HEK293 (cell line): Measurements from ENCODE around the gene DBN1.

Source experiments
- ATF2 ChIP-seq: fragments of 450-650 bp; formaldehyde crosslinking; IDR thresholded peaks from 2 replicates; pipeline ENCODE4 v1.5.1; 2016; ENCODE audit warnings: missing biosample characterization, missing genetic modification characterization, low read depth
- BCL11A ChIP-seq: fragments of 450-650 bp; formaldehyde crosslinking; IDR thresholded peaks from 2 replicates; pipeline ENCODE4 v1.5.1; 2016; ENCODE audit warnings: low read depth, missing biosample characterization, missing genetic modification characterization
- EGR2 ChIP-seq: fragments of 450-650 bp; formaldehyde crosslinking; IDR thresholded peaks from 2 replicates; pipeline ENCODE4 v1.5.1; 2016; ENCODE audit warnings: low read depth, missing biosample characterization, missing genetic modification characterization
- GFI1B ChIP-seq: fragments of 450-650 bp; formaldehyde crosslinking; IDR thresholded peaks from 2 replicates; pipeline ENCODE4 v1.5.1; 2016; ENCODE audit warnings: missing biosample characterization, missing genetic modification characterization
- HOXA7 ChIP-seq: sonication (generic); formaldehyde crosslinking; IDR thresholded peaks from 2 replicates; pipeline ENCODE4 v1.8.1; 2022; ENCODE audit warnings: missing genetic modification reagents, borderline replicate concordance
- HOXC10 ChIP-seq: sonication (generic); formaldehyde crosslinking; IDR thresholded peaks from 2 replicates; pipeline ENCODE4 v1.8.1; 2023; ENCODE audit warnings: mild to moderate bottlenecking, missing genetic modification reagents
- MYNN ChIP-seq: fragments of 450-650 bp; formaldehyde crosslinking; IDR thresholded peaks from 2 replicates; pipeline ENCODE4 v1.5.1; 2016; ENCODE audit warnings: missing biosample characterization, missing genetic modification characterization, borderline replicate concordance
- OSR2 ChIP-seq: fragments of 450-650 bp; formaldehyde crosslinking; IDR thresholded peaks from 2 replicates; pipeline ENCODE4 v1.5.1; 2016; ENCODE audit warnings: missing biosample characterization, missing genetic modification characterization
- PRDM6 ChIP-seq: fragments of 450-650 bp; formaldehyde crosslinking; IDR thresholded peaks from 2 replicates; pipeline ENCODE4 v1.5.1; 2017; ENCODE audit warnings: missing biosample characterization, missing genetic modification characterization
- SP2 ChIP-seq: fragments of 450-650 bp; formaldehyde crosslinking; IDR thresholded peaks from 2 replicates; pipeline ENCODE4 v1.5.1; 2016; ENCODE audit warnings: missing biosample characterization, missing genetic modification characterization
- TRIM28 ChIP-seq: IDR thresholded peaks from 2 replicates; pipeline ENCODE4 v1.6.1; 2011; ENCODE audit warnings: low read length, control low read depth, borderline replicate concordance
- YY1 ChIP-seq: fragments of 450-650 bp; formaldehyde crosslinking; IDR thresholded peaks from 2 replicates; pipeline ENCODE4 v1.5.1; 2018; ENCODE audit warnings: missing biosample characterization, missing genetic modification characterization
- ZBTB21 ChIP-seq: fragments of 450-650 bp; formaldehyde crosslinking; IDR thresholded peaks from 2 replicates; pipeline ENCODE4 v1.5.1; 2017; ENCODE audit warnings: missing biosample characterization, missing genetic modification characterization
- ZBTB48 ChIP-seq: fragments of 450-650 bp; formaldehyde crosslinking; IDR thresholded peaks from 2 replicates; pipeline ENCODE4 v1.5.1; 2016; ENCODE audit warnings: missing biosample characterization, missing genetic modification characterization
- ZBTB7A ChIP-seq: fragments of 450-650 bp; formaldehyde crosslinking; IDR thresholded peaks from 2 replicates; pipeline ENCODE4 v1.5.1; 2016; ENCODE audit warnings: low read depth, missing biosample characterization, missing genetic modification characterization
- ZBTB8A ChIP-seq: fragments of 450-650 bp; formaldehyde crosslinking; IDR thresholded peaks from 2 replicates; pipeline ENCODE4 v1.5.1; 2016; ENCODE audit warnings: missing biosample characterization, missing genetic modification characterization
- ZFHX2 ChIP-seq: fragments of 450-650 bp; formaldehyde crosslinking; conservative IDR thresholded peaks from 2 replicates; pipeline ENCODE4 v1.5.1; 2016; ENCODE audit warnings: missing biosample characterization, missing genetic modification characterization
- ZNF133 ChIP-seq: fragments of 450-650 bp; formaldehyde crosslinking; IDR thresholded peaks from 2 replicates; pipeline ENCODE4 v1.5.1; 2016; ENCODE audit warnings: missing biosample characterization, missing genetic modification characterization
- ZNF146 ChIP-seq: fragments of 450-650 bp; formaldehyde crosslinking; IDR thresholded peaks from 2 replicates; pipeline ENCODE4 v1.5.1; 2016; ENCODE audit warnings: missing biosample characterization, missing genetic modification characterization
- ZNF155 ChIP-seq: fragments of 450-650 bp; formaldehyde crosslinking; IDR thresholded peaks from 2 replicates; pipeline ENCODE4 v1.5.1; 2016; ENCODE audit warnings: missing biosample characterization, missing genetic modification characterization
- ZNF16 ChIP-seq: fragments of 450-650 bp; formaldehyde crosslinking; IDR thresholded peaks from 2 replicates; pipeline ENCODE4 v1.5.1; 2016; ENCODE audit warnings: low read depth, missing biosample characterization, missing genetic modification characterization
- ZNF169 ChIP-seq: fragments of 450-650 bp; formaldehyde crosslinking; IDR thresholded peaks from 2 replicates; pipeline ENCODE4 v1.5.1; 2016; ENCODE audit warnings: missing biosample characterization, missing genetic modification characterization
- ZNF248 ChIP-seq: fragments of 450-650 bp; formaldehyde crosslinking; IDR thresholded peaks from 2 replicates; pipeline ENCODE4 v1.5.1; 2017; ENCODE audit warnings: missing biosample characterization, missing genetic modification characterization
- ZNF280D ChIP-seq: fragments of 450-650 bp; formaldehyde crosslinking; IDR thresholded peaks from 2 replicates; pipeline ENCODE4 v1.5.1; 2016; ENCODE audit warnings: missing biosample characterization, missing genetic modification characterization
- ZNF341 ChIP-seq: fragments of 450-650 bp; formaldehyde crosslinking; IDR thresholded peaks from 2 replicates; pipeline ENCODE4; 2016; ENCODE audit warnings: low read depth, missing biosample characterization, missing genetic modification characterization
- ZNF366 ChIP-seq: fragments of 450-650 bp; formaldehyde crosslinking; conservative IDR thresholded peaks from 2 replicates; pipeline ENCODE4 v1.5.1; 2016; ENCODE audit warnings: missing biosample characterization, missing genetic modification characterization
- ZNF426 ChIP-seq: fragments of 450-650 bp; formaldehyde crosslinking; IDR thresholded peaks from 2 replicates; pipeline ENCODE4 v1.5.1; 2017; ENCODE audit warnings: missing biosample characterization, missing genetic modification characterization, mild to moderate bottlenecking, inconsistent platforms, moderate library complexity
- ZNF501 ChIP-seq: fragments of 450-650 bp; formaldehyde crosslinking; IDR thresholded peaks from 2 replicates; pipeline ENCODE4 v1.5.1; 2016; ENCODE audit warnings: missing biosample characterization, missing genetic modification characterization
- ZNF610 ChIP-seq: fragments of 450-650 bp; formaldehyde crosslinking; IDR thresholded peaks from 2 replicates; pipeline ENCODE4 v1.5.1; 2016; ENCODE audit warnings: missing biosample characterization, missing genetic modification characterization, borderline replicate concordance
- ZNF624 ChIP-seq: fragments of 450-650 bp; formaldehyde crosslinking; IDR thresholded peaks from 2 replicates; pipeline ENCODE4 v1.5.1; 2017; ENCODE audit warnings: missing biosample characterization, missing genetic modification characterization
- ZNF629 ChIP-seq: fragments of 450-650 bp; formaldehyde crosslinking; IDR thresholded peaks from 2 replicates; pipeline ENCODE4 v1.5.1; 2017; ENCODE audit warnings: missing biosample characterization, missing genetic modification characterization
- ZNF658 ChIP-seq: fragments of 450-650 bp; formaldehyde crosslinking; IDR thresholded peaks from 2 replicates; pipeline ENCODE4; 2016; ENCODE audit warnings: missing biosample characterization, missing genetic modification characterization
- ZNF660 ChIP-seq: fragments of 450-650 bp; IDR thresholded peaks from 2 replicates; pipeline ENCODE4 v1.5.1; 2018; ENCODE audit warnings: missing biosample characterization, mild to moderate bottlenecking, missing genetic modification characterization
- ZNF768 ChIP-seq: fragments of 450-650 bp; formaldehyde crosslinking; IDR thresholded peaks from 2 replicates; pipeline ENCODE4 v1.5.1; 2018; ENCODE audit warnings: missing biosample characterization, mild to moderate bottlenecking, missing genetic modification characterization
- TF ChIP-seq, protein P1 (sequence below): fragments of 450-650 bp; formaldehyde crosslinking; IDR thresholded peaks from 2 replicates; pipeline ENCODE4 v1.5.1; 2016; ENCODE audit warnings: missing biosample characterization, missing genetic modification characterization

The DBN1 gene

GRCh38 chr5:177425801-177426565 lies 47.5 kb downstream of the DBN1 start (continued):
- no peak for TF ChIP-seq ZNF280D (tag by site-specific recombination)
- TF ChIP-seq ZNF658 (tag by site-specific recombination), result no peak
- TF ChIP-seq ZNF155 (tag by site-specific recombination), result no peak
- TF ChIP-seq ZNF366 (tag by site-specific recombination), result no peak
- TF ChIP-seq YY1 (tag by site-specific recombination), result 0 out of 2 replicates have a peak, but pooled peaks have one; percentile 39
- peak; percentile 60 for TF ChIP-seq ZNF610 (tag by site-specific recombination)
- peak; percentile 75 for TF ChIP-seq ZNF629
- no peak for TF ChIP-seq HOXA7
- TF ChIP-seq ZNF768, result no peak
- peak; percentile 98 for TF ChIP-seq SP2 (tag by site-specific recombination)
- TF ChIP-seq MYNN (tag by site-specific recombination), result no peak
- TF ChIP-seq ZNF501 (tag by site-specific recombination), result peak; percentile 83; the same call in 1 of the 2 replicates
- TF ChIP-seq ZNF16 (tag by site-specific recombination), result no peak
- TF ChIP-seq BCL11A (tag by site-specific recombination), result 0 out of 2 replicates have a peak, but pooled peaks have one; percentile 36
- TF ChIP-seq HOXC10 (CRISPR knock-in tag), result no peak
- TF ChIP-seq ZFHX2 (tag by site-specific recombination), result peak; percentile 91
- TF ChIP-seq TRIM28, result no peak
- peak; percentile 96 for TF ChIP-seq ATF2
- TF ChIP-seq ZBTB21, result no peak
- no peak for TF ChIP-seq ZNF146
- TF ChIP-seq OSR2 (tag by site-specific recombination), result no peak
- no peak for TF ChIP-seq ZNF169 (tag by site-specific recombination)
- TF ChIP-seq ZNF426 (tag by site-specific recombination), result no peak
- TF ChIP-seq GFI1B (tag by site-specific recombination), result peak; percentile 75; the same call in 1 of the 2 replicates
- TF ChIP-seq ZNF248, result no peak
- TF ChIP-seq ZBTB48 (tag by site-specific recombination), result 0 out of 2 replicates have a peak, but pooled peaks have one; percentile 26
- 0 out of 2 replicates have a peak, but pooled peaks have one; percentile 28 for TF ChIP-seq ZNF660
- no peak for TF ChIP-seq ZNF624 (tag by site-specific recombination)
- TF ChIP-seq ZNF341 (tag by site-specific recombination), result peak; percentile 39; the same call in 1 of the 2 replicates
- TF ChIP-seq PRDM6 (tag by site-specific recombination), result no peak
- TF ChIP-seq ZBTB8A (tag by site-specific recombination), result peak; percentile 44; the same call in 1 of the 2 replicates
- no peak for TF ChIP-seq ZNF133 (tag by site-specific recombination)
- TF ChIP-seq ZBTB7A (tag by site-specific recombination), result no peak
- TF ChIP-seq, protein P1, sequence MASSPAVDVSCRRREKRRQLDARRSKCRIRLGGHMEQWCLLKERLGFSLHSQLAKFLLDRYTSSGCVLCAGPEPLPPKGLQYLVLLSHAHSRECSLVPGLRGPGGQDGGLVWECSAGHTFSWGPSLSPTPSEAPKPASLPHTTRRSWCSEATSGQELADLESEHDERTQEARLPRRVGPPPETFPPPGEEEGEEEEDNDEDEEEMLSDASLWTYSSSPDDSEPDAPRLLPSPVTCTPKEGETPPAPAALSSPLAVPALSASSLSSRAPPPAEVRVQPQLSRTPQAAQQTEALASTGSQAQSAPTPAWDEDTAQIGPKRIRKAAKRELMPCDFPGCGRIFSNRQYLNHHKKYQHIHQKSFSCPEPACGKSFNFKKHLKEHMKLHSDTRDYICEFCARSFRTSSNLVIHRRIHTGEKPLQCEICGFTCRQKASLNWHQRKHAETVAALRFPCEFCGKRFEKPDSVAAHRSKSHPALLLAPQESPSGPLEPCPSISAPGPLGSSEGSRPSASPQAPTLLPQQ, result peak; percentile 56; the same call in 1 of the 2 replicates
- TF ChIP-seq EGR2 (tag by site-specific recombination), result peak; percentile 87
